NCI-H774 (cell line): ENCODE results near the gene SLC6A4.
"Not testable (repeated sequence)": the region's sequence is repeated elsewhere in the genome, so short reads cannot be mapped to it uniquely, and the experiment has no call there.

Experiments
- DNase-seq: peaks from one replicate; lab custom pipeline; 2025; lab: John Stamatoyannopoulos, UW

SLC6A4 gene

GRCh38 chr17:30238387-30239088 is 3.0 kb upstream of the SLC6A4 start:
- no peak for DNase-seq

GRCh38 chr17:30238003-30238344 is 2.5 kb upstream of the SLC6A4 start:
- no peak for DNase-seq

GRCh38 chr17:30237296-30238002 is 2.0 kb upstream of the SLC6A4 start:
- no peak for DNase-seq

GRCh38 chr17:30236766-30237165 is 1.3 kb upstream of the SLC6A4 start:
- no peak for DNase-seq

- DNase-seq, result no peak
Observed at GRCh38 chr17:30236297-30236624, 764 bp upstream of the SLC6A4 start.

- no peak for DNase-seq
Observed at GRCh38 chr17:30234964-30235363, 533 bp downstream of the SLC6A4 start.

GRCh38 chr17:30234296-30234695 is 1.2 kb downstream of the SLC6A4 start:
- no peak for DNase-seq

GRCh38 chr17:30232824-30233427 is 2.6 kb downstream of the SLC6A4 start:
- DNase-seq, result no peak

- peak; percentile 44 for DNase-seq
Observed at GRCh38 chr17:30232015-30232823, 3.3 kb downstream of the SLC6A4 start.

- no peak for DNase-seq
Observed at GRCh38 chr17:30230596-30231125, 4.8 kb downstream of the SLC6A4 start.

- DNase-seq, result not testable (repeated sequence)
Observed at GRCh38 chr17:30230009-30230408, 5.5 kb downstream of the SLC6A4 start.

- no peak for DNase-seq
Observed at GRCh38 chr17:30229012-30229411, 6.5 kb downstream of the SLC6A4 start.

- no peak for DNase-seq
Observed at GRCh38 chr17:30228011-30228410, 7.5 kb downstream of the SLC6A4 start.

GRCh38 chr17:30226878-30227277 is 8.6 kb downstream of the SLC6A4 start:
- no peak for DNase-seq

- no peak for DNase-seq
Observed at GRCh38 chr17:30225919-30226553, 9.5 kb downstream of the SLC6A4 start.

- no peak for DNase-seq
Observed at GRCh38 chr17:30225112-30225511, 10.4 kb downstream of the SLC6A4 start.

GRCh38 chr17:30224419-30224960 is 11.0 kb downstream of the SLC6A4 start:
- DNase-seq, result no peak

GRCh38 chr17:30222721-30223175 is 12.7 kb downstream of the SLC6A4 start:
- DNase-seq, result no peak

GRCh38 chr17:30222251-30222650 is 13.2 kb downstream of the SLC6A4 start:
- DNase-seq, result no peak

- DNase-seq, result no peak
Observed at GRCh38 chr17:30221346-30221745, 14.2 kb downstream of the SLC6A4 start.

- DNase-seq, result no peak
Observed at GRCh38 chr17:30220414-30220813, 15.1 kb downstream of the SLC6A4 start.

- DNase-seq, result no peak
Observed at GRCh38 chr17:30219833-30220232, 15.7 kb downstream of the SLC6A4 start.
